Large intestine (tissue), 3 donors: ENCODE measurements around the gene SPG11. TPM values are rescaled to one million over a fixed set of nuclear protein-coding genes. Genes with fewer than 3 reads are reported as not detected.
"Not testable (repeated sequence)": the region's sequence is repeated elsewhere in the genome, so short reads cannot be mapped to it uniquely, and the experiment has no call there.

ENCODE experiments used
- DNase-seq, 2 donors: peaks; one replicate each; pipeline versions ENCODE4 v3.0.0 to v3.0.0-alpha.2; 2013
- H3K27ac ChIP-seq: one replicate; pipeline ENCODE4 v1.5.1; 2013; ENCODE audit warnings: low read length
- H3K27me3 ChIP-seq: 2 replicates; pipeline ENCODE4 v1.6.1; 2013; ENCODE audit warnings: low read length; ENCODE audit not compliant: control insufficient read depth, insufficient read depth
- H3K36me3 ChIP-seq: 2 replicates; pipeline ENCODE4 v1.6.1; 2013; ENCODE audit warnings: low read length; ENCODE audit not compliant: control insufficient read depth, insufficient read depth
- H3K4me1 ChIP-seq: one replicate; pipeline ENCODE4 v1.6.1; 2013; ENCODE audit warnings: low read length; ENCODE audit not compliant: control insufficient read depth, insufficient read depth
- H3K4me3 ChIP-seq: one replicate; pipeline ENCODE4 v1.5.1; 2013; ENCODE audit warnings: low read length
- H3K9me3 ChIP-seq: one replicate; pipeline ENCODE4 v1.6.1; 2013; ENCODE audit warnings: mild to moderate bottlenecking, low read depth, low read length, moderate library complexity; ENCODE audit not compliant: control insufficient read depth
- WGBS: methylation state at CpG from one replicate; pipeline ENCODE4 v1.1.5; 2013; ENCODE audit warnings: low lambda C conversion rate; ENCODE audit not compliant: insufficient coverage; 5-methylcytosine and 5-hydroxymethylcytosine counted together
- polyA plus RNA-seq: library from polyadenylated mRNA; unstranded; fragments of 120-200 nt; gene quantifications from one replicate; pipeline ENCODE4 v1.2.1, GENCODE V29; 2013

Gene SPG11
- polyA plus RNA-seq, 1 donor, result 61.1 TPM

DNA sequence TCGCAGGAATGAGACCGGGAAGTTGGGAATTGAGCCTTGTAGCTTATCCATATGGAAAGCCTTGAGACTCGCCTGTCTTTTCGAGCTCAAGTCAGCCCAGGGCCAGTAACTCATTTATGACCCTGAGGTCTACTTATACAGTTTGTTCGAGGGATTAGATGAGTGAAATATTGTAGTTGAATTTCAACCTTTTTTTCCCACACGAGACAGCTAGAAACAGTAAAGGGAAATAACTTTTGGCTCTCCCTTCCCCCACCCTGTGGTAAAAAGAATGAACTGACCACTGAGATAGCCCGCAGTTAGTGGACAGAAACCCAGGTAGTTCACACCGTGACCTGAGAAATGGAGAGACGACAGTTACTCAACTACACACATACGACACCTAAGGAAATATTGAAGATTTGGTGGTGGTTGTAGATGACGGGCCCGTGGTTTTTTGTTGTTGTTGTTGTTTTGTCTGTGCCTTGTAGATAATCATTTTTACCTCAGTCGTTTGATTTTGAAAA, 125.7 kb downstream of the SPG11 start:
- H3K27me3 ChIP-seq, result no peaks in the 10 kb centered on the region
- peak overlapping the region; percentile 92 for H3K27ac ChIP-seq
- peak overlapping the region; percentile 88 for H3K4me3 ChIP-seq
- WGBS, result 18% methylated on average over 2 of the region's 13 CpGs
- peaks cover 13% of the 10 kb centered on the region for H3K4me1 ChIP-seq
- H3K9me3 ChIP-seq, result no peaks in the 10 kb centered on the region
- peaks cover 4% of the 10 kb centered on the region for H3K36me3 ChIP-seq
- peak in 1 of 2 donors; percentile 7 for DNase-seq

- no CpG with 5 or more reads among the region's 97 CpGs for WGBS
Observed at GRCh38 chr15:44536962-44537734, 126.3 kb downstream of the SPG11 start, which contains the start of gene EIF3J. Gene EIF3J, plus strand, starts transcription at chr15:44537147. Its CDS starts 48 bp downstream, at chr15:44537195.

GRCh38 chr15:44536302-44536961, 127.0 kb downstream of the SPG11 start:
- peaks cover 6% of the 10 kb centered on the region for H3K36me3 ChIP-seq
- peak; percentile 85 to 94 for DNase-seq
- H3K27ac ChIP-seq, result peak overlapping the region; percentile 89
- peak overlapping the region; percentile 61 for H3K4me3 ChIP-seq
- WGBS, result no CpG with 5 or more reads among the region's 47 CpGs
- H3K27me3 ChIP-seq, result no peaks in the 10 kb centered on the region
- no peaks in the 10 kb centered on the region for H3K9me3 ChIP-seq
- H3K4me1 ChIP-seq, result peaks cover 13% of the 10 kb centered on the region

More at GRCh38 chr15:44536962-44537734, 126.3 kb downstream of the SPG11 start, which contains the start of gene EIF3J:
- Histone ChIP-seq H3K4me3 (peak within 1 kb of the TSS; percentile 88), H3K9me3 (no peaks in the 10 kb centered on the region), H3K27me3 (no peaks in the 10 kb centered on the region), H3K36me3 (peaks cover 6% of the 10 kb centered on the region), H3K4me1 (peaks cover 13% of the 10 kb centered on the region), H3K27ac (peak within 1 kb of the TSS; percentile 92)
- peak; percentile 97 to 98 for DNase-seq

- DNase-seq, result peak in 1 of 2 donors; percentile 30
- Histone ChIP-seq H3K4me1 (peaks cover 13% of the 10 kb centered on the region), H3K9me3 (no peaks in the 10 kb centered on the region), H3K27ac (peak overlapping the region; percentile 89), H3K27me3 (no peaks in the 10 kb centered on the region), H3K36me3 (peaks cover 7% of the 10 kb centered on the region), H3K4me3 (peak overlapping the region; percentile 61)
- WGBS, result 12% methylated on average over 5 of the region's 36 CpGs
Observed at GRCh38 chr15:44535523-44536301, 127.8 kb downstream of the SPG11 start.

DNA sequence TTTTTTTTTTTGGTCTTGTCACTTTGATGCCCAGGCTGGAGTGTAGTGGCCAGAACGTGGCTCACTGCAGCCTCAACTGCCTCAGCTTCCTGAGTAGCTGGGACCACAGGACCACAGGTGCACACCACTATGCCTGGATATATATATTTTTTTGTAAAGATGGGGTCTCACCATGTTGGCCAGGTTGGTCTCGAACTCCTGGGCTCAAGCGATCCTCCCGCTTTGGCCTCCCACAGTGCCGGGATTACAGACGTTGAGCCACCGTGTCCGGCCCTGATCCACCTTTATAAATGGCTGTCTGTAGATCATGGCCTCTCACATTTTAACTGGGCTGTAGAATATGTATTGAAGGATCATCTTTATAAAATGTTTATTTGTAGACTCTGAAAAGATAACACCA, 128.4 kb downstream of the SPG11 start:
- Histone ChIP-seq H3K4me1 (peaks cover 13% of the 10 kb centered on the region), H3K27me3 (no peaks in the 10 kb centered on the region), H3K9me3 (no peaks in the 10 kb centered on the region), H3K4me3 (peak overlapping the region; percentile 61), H3K27ac (no peak overlapping the region), H3K36me3 (peaks cover 5% of the 10 kb centered on the region)
- no CpG with 5 or more reads among the region's 8 CpGs for WGBS
- no peak for DNase-seq

DNA sequence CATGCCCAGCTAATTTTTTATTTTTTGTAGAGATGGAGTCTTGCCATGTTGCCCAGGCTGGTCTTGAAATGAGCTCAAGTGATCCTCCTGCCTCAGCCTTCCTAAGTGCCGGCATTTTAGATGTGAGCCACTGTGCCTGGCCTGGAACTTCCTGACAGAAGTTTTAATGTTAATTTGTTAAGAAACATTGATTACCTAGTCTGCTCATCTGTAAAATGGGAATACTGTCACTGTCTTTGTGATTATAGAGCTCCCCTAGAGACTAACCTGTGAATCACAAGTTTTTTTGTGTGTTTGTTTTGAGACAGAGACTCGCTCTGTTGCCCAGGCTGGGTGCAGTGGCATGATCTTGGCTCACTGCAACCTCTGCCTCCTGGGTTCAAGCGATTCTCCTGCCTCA, 130.8 kb downstream of the SPG11 start:
- Histone ChIP-seq H3K4me3 (no peak overlapping the region), H3K4me1 (peaks cover 7% of the 10 kb centered on the region), H3K27ac (no peak overlapping the region), H3K36me3 (peaks cover 5% of the 10 kb centered on the region), H3K27me3 (no peaks in the 10 kb centered on the region), H3K9me3 (no peaks in the 10 kb centered on the region)
- no CpG with 5 or more reads among the region's 3 CpGs for WGBS
- DNase-seq, result no peak

DNA sequence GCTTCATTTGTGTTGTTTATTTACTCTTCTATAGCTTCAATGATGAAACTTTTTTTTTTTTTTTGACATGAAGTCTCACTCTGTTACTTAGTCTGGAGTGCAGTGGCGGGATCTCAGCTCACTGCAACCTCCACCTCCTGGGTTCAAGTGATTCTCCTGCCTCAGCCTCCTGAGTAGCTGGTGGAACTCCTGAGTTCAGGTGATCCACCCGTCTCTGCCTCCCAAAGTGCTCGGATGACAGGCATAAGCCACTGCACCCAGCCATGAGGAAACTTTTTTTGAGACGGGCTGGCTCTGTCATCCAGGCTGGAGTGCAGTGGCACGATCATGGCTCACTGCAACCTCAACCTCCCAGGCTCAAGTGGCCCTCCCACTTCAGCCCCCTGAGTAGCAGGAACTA, 131.2 kb downstream of the SPG11 start:
- no CpG with 5 or more reads among the region's 5 CpGs for WGBS
- DNase-seq, result not testable (repeated sequence)

GRCh38 chr15:44530653-44531052, 132.8 kb downstream of the SPG11 start:
- peaks cover 5% of the 10 kb centered on the region for H3K36me3 ChIP-seq
- H3K4me1 ChIP-seq, result peaks cover 6% of the 10 kb centered on the region
- H3K4me3 ChIP-seq, result no peak overlapping the region
- DNase-seq, result no peak
- H3K27ac ChIP-seq, result no peak overlapping the region
- no peaks in the 10 kb centered on the region for H3K9me3 ChIP-seq
- no peaks in the 10 kb centered on the region for H3K27me3 ChIP-seq
- WGBS, result 95% methylated on average over 3 of the region's 3 CpGs

More for the DNA sequence above, 131.2 kb downstream of the SPG11 start:
- not testable (repeated sequence) for H3K27ac ChIP-seq, H3K4me3 ChIP-seq, H3K9me3 ChIP-seq, H3K27me3 ChIP-seq, H3K4me1 ChIP-seq, H3K36me3 ChIP-seq

GRCh38 chr15:44529864-44530604, 133.4 kb downstream of the SPG11 start:
- no peaks in the 10 kb centered on the region for H3K27me3 ChIP-seq
- H3K27ac ChIP-seq, result no peak overlapping the region
- no peak for DNase-seq
- H3K36me3 ChIP-seq, result peaks cover 5% of the 10 kb centered on the region
- no peak overlapping the region for H3K4me3 ChIP-seq
- no peaks in the 10 kb centered on the region for H3K9me3 ChIP-seq
- no CpG with 5 or more reads among the region's 10 CpGs for WGBS
- H3K4me1 ChIP-seq, result peaks cover under 1% of the 10 kb centered on the region
